ELR (cell line): ENCODE results near the gene CASQ2.

ENCODE experiments used
- DNase-seq: peaks from one replicate; pipeline ENCODE4 v3.0.0-alpha.2; 2015; ENCODE audit warnings: low read depth

CASQ2 gene

DNA sequence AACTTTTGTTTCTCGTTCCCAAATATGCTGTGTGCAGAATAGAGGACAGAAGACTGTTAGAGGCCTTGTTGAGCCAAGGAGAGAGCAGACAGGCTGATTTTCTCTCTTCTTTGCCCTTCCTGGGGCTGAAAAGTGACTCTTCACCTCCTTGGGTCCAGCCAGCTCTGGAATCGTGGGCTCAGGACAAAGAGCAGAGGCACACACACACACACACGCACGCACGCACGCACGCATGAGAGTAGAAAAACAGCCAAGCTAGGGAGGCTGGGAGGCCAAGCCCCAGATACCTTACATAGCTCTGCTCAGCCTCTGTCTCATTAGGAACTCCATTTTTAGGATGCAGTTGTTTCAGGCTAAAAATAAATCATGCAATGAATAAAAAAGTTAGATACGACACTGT is at the start of gene CASQ2:
TSS of gene CASQ2 (minus strand) at position 166 of the 400 bp plus-strand sequence. CDS start 173 bp downstream, outside the sequence.
- no peak for DNase-seq

DNA sequence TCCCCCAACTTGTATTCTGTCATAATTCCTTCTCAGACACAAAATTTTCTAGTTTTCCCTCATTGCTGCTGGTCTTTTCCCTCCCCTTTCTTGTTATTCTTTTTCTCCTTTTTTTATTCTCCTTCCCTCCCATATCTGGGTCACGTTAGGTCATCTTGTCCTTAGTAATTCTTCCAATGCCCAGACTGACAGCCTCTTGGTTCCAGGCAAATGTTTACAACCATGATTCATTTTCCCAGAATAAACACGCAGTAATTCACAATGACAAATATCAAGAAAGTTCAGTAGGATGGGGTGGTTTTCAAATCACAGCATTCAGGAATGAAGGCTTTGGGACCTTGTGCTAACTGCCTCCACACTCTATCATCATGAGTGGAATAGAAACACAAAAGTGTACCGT is 47.2 kb upstream of the CASQ2 start:
- no peak for DNase-seq

DNA sequence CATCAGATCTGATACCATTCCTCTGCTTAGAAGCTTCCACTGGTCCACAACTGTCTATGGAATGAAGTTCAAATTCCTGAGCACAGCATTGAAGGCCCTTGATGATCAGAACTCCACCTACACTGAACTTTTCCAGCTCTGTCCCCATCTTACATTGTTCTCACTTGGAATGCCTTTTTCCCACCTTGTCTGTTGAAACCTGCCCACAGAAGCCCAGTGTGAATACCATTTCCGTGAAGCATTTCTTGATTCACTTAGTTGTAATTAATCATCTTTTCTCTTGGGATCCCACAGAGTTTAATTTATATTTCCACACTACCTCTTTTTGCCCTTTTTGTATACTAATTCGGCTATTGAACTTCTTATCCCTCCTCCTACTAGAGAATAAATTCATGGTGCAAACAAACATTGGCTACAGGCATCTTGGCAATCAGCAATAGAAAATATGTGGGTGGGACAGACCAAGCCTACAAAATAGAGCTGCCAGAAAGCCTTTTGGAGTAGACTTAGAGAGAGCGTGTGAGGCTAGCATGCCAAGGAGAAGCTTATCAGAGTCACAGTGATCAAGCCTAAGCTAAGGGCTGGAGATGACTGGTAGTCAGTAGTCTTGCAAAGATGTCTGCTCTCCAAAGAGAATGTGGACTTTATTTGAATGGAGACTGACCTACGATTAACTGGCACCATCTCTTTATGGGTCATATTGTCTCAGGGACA is 46.3 kb upstream of the CASQ2 start:
- DNase-seq, result no peak

DNA sequence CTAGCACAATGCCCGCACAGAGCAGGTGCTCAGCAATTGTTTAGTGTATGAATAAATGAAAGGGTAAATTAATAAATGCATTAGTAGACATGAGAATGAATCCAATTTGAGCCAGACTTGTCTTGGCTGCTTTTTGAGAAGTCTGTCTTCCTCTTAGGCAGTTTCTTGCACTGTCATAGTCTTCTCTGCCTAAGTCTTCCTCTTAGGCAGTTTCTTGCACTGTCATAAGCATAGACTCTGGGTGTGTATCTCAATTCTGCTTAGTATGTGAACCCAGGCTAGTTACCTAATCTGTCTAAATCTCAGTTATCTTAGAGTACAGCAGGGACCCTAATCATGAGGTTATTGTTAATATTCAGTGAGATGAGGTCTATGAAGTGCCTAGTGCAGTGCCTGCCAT is 45.2 kb upstream of the CASQ2 start:
- DNase-seq, result no peak

DNA sequence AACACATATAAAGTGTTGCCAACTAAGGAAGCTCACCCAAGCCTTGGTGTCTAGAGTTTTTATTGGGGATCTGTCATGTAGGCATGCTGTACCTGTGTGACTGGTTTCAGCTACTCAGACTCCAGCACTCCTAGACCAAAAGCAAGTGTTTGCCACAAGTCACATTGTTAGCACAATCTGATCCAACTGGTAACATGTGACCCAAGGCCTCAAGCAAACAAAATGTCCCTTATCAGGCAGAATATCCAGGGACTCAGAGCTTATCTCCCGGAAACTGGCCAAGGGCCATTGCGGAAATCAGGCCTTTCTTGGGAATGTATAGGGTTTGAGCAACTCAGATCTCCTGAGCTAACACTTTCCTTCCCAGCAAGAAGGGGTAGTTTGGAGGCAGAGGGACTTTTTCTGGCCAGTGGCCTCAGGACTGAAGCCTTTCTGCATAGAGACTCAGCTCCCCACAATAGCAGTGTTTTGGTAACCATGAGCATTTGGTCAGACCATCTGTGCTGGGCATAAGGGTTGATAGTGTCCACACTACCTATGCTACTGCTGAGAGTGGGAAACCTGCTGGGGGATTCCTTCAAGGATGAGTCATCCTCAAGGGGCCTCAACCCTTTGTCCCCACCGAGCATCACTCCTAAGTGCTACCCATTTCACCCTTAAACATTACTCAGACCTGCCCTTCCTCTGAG is 42.8 kb upstream of the CASQ2 start:
- no peak for DNase-seq

DNA sequence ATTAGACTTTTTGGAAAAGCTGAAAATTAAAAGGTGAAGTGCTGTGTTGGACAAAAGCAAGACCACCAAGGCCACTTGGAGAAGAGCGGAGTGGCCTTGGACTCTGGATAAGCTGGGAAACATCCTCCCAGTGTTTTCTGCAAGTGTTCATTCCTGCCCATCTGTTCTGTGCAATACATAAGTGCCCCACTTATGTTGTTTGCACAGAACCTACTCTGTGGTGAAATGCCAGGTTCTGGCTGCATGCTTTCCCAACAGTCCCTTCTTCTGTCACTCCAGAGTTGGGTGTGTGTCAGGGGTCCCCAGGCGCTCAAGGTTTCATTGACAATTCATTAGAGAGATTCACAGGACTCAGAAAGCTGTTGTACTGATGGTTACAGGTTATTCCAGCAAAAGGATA is 42.1 kb upstream of the CASQ2 start:
- DNase-seq, result no peak

DNA sequence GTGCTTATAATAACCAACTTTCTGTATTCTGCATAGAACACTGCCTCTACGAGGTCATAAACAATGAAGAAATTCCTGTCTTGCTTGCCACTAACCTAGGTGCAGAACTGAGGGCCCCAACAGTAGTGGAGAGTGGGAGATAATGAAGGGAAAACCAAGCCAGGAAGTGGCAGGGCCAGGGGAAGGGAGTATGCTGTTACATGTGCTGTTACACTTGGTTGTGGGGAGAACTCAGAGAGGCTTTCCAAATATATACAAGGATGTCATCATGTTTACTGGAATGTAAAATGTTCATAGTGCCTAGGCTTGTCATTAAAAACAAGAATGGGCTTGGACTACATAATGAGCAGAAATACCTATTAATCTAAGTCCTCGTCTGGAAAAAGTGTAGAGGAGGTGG is 41.3 kb upstream of the CASQ2 start:
- no peak for DNase-seq

DNA sequence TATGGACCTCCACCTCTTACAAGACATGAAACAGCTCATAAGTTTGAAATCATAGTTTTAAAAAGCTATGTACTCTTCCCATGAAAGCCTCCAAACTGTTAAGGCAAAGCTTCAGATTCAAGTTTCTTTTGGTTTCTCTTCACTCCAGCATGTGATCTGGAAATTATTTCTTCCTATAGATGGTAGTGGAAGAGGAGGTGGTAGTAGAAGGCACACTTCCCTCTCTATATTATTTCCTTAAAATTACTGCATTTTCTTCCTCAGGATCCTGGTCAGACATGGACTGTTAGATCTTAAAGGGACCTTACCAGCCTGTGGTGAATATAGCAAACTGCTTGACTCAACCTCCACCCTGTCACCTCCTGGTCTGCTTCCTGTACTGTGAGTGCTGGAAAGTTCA is 40.6 kb upstream of the CASQ2 start:
- no peak for DNase-seq

DNA sequence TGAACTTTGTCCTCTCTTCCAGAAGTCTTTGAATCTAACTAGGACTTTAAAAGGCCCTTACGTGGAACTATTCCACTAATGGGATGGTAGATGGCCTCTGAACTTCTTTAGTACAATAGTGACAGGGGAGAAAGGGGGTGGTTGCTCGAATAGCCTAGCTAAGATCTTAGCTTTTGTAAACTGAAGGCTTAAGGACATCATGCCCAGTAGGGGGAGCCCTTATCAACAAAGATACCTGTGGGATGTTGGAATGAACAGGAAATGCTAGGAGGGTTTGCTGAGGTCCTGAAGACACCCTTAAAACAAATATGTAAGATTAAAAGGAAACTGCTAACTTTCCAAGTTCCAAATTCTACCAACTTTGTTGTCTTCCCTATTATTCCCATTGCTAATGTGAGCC is 39.2 kb upstream of the CASQ2 start:
- DNase-seq, result peak; percentile 82

DNA sequence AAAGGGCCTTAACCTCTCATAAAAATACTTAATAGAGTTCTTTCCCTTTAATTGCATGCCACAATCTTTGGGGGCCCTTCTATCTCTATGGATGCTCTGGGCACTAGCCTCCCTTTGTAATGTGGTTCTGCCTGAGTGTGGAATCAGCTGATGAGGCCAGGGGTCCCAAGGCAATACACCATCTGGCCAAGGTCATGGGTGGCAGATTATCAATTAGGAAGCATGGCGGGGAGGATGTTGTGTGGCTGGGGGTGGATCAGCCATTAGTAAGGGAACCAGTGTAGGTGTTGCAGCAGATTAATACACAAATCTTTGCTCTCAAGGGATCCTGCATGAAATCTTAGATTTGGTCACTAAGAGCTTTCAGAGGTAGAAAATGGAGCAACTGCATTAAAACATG is 37.1 kb upstream of the CASQ2 start:
- DNase-seq, result no peak

DNA sequence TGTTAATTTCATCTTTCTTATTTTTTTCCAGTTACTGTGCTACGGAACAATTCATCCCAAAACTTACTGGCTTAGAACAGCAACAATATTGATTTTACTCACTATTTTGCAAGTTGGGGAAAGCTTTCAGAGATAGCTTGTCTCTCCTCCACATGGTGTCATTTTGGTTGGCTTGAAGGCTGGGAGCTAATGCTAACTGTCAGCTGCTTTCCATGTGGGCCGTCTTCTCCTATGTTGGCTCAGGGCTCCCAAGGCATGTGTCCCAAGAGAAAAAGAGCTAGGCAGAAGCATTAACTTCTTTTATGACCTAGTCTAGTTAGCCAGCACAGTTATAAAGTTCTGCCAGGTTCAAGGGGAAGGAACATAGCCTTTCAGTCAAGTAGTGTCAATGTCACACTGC is 33.9 kb upstream of the CASQ2 start:
- no peak for DNase-seq

DNA sequence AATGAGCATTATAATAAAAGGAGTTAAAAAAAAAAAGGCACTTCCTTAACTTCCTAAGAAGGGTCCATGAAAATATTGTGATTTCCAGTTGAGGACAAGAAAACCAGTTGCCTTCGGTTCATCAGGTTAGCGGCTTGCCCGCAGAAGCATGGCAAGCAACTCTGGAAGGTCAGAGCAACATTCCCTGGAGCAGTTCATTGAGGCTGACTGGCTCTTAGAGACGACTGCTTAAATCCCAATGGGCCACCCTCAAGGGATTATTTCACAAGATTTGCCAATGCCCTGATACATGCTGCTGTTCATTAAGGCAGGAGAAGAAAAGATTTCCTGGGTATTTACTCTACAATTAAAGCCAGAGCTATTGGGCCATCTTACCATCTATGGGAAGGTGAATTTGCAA is 29.0 kb upstream of the CASQ2 start:
- no peak for DNase-seq

DNA sequence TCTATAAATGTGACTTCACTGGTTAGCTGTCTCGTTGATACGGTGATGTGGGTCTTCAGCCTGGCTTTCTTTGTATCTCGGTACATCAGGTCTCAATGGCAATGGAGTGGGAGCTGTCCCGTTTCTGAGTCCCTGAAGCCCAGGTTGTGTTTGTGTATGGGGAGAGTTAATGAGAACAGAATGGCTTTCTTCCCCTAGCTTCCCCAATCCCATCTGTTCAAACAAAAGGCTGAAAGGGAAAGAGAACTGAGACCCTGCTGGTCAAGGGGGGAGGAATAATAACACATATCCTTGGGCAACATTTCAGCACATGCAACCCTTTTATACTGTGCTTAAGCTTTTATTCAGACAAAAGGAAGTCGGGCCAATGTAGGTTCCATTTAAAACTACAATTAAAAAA is 28.4 kb upstream of the CASQ2 start:
- no peak for DNase-seq

DNA sequence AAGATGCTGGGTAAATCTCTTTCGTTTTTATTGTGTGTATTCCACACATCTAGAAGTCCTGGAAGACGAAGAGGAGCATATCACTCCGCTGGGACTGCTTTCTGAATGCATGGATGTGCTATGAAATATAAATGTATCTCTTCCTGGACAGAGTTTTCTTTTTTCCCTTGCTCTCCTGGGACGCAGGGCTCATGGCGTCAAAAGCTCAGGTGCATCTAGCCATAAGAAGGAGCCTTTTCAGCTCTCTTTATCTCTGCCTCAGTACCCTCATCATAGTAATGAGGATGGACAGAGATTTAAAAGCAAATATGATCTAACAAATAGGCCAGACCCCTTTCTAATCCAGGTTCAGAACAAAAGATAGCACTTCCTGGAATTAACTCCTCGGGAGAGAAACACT is 27.5 kb upstream of the CASQ2 start:
- DNase-seq, result no peak

DNA sequence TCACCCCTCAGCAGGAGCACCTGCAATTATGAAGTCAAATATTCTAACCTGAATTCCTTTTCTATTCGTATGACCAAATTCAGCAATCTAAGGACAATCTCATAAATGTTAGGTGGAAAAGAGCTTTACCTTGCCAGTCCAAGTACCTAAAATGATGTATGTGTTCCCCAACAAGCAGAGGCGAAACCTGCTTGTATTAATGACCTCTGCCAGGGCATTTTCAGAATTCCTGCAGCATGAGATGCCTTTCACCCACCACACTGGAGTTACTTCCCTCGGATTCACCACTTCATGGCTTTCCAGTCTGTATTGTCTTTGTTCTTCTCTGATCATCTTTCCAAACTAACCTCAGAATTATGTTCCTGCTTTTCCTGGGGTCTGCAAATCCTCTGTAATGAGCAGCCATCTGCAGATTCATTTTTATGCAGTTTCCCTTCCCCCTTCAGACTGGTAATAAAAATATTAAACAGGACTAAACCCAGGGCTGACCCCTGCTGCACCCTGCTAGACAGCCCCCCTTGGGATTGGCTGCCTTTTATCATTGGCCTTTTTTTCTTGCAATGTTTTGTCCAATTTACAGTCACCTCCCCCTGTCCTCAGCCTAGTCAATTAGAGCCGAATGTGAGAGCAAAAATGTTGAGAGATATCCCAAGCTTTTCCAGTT is 26.6 kb upstream of the CASQ2 start:
- DNase-seq, result no peak

DNA sequence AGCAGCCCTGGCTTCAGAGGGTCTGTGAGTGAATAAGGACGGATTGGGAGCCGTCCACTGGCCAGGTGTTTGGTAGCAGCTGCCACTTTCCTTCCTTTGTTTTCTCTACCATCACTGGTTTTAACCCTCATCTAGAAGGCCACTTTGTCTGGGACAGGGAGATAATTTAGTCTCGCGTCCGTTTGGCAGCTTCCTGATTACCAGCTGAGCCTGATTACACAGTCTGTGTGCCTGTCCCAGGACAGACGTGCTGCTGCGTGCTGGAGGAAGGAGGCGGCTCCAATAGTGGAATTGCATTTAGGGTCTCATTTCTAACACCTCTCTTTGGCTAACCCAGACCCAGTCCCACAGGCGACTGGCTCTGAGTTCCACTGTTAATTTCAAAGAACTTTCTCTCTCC is 24.6 kb upstream of the CASQ2 start:
- DNase-seq, result no peak

DNA sequence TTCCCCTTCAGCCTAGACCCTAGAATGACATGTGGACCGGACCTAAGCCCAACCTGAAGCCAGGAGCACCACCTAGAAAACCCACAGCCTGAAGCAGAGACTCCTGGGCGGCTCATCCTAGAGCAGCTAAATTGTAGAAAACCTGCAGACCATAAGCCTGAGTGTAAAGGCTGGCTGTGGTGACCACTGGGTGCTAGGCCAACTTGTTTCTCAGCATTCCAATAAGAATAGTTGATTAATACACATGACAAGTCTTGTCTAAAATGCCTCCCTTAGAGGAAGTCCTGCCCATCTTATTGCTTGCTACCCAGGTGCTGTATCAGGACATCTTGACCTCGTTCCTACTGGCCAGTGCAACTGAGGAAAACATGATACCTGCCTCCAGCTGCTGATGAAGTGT is 23.3 kb upstream of the CASQ2 start:
- DNase-seq, result no peak

DNA sequence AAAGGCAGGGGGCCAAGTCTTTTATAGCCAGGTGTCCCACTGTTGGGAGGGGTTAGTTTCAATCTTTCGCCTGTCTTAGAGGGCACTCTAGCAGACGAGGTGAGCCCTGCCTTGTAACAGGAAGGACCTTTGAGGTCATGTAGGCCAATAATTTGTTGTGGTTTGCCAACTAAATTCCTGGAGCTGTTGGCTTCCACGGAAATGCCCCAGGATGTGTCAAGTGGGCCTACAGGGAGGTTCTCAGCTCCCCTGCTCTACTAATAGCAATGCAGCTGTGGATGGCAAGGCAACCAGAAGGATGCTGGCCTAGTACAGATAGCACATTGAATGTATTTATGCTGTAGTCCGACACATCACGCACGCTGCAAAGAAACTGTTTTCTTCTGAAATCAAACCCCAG is 22.3 kb upstream of the CASQ2 start:
- DNase-seq, result no peak

DNA sequence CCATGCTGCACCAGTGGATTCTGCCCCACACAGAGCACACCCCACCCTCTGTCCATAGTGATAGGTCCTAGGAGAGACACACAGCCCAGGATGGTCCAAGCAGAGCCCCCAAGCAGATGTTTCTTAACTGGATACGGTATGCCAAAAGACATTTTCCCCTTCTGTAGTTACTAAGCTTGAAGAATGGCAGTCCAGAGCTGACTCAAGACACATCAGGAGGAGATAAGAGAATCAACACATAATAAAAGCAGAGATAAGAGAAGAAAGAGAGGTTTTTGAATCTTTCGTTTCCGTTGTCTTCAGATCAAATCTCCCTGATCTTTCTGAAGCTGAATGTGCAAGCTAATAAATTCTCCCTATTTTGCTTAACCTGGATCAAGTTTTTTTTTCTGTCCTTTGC is 21.8 kb upstream of the CASQ2 start:
- no peak for DNase-seq

DNA sequence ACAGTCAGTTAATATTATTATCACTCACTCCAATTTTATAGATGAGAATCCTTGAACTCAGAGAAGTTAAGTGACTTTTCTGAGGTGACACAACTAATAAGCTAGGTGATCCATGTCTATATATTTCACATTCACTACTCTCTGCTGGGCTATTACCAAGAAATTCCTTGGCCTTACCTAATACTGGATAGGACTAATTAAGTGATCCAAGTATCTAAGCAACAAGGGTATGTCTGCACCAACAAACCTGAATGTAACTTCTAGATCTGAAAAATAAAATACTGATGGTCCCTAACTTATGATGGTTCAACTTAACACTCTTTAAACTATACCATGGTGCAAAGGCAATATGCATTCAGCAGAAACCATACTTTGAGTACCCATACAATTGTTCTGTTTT is 14.8 kb upstream of the CASQ2 start:
- DNase-seq, result no peak

DNA sequence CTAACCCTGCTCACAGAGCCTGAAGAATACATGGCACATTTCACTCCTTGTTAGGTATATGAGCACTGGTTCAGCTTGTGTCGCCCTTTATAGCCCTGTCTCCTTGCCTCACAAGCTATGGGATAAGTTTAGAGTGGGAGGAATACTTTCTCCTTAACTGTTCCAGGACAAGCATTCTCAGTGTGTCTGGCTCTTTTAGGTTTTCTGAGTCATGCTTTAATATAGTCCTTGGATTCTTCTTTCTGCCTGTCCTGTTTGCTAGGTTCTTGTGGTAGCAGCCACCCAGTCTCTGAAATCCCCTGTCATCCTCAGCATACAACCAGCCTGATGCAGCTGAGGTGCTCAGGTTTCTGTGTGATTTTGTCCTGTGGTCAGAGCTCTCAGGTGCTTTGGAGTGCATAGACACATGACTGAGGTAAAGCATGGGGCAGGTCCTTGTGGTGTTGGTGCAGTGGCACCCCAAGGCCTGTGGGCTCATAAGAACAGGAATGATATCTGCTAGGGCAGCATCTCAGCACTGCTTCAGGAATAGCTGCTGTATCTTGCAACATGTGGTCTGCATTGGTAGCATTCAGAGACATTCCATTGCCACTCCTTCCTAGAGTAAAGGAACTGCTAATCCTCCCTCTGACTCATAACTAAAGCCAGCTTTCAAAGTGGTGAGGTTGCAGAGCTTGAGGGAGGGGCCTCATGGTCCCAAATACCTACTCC is 14.2 kb upstream of the CASQ2 start:
- peak; percentile 81 for DNase-seq

DNA sequence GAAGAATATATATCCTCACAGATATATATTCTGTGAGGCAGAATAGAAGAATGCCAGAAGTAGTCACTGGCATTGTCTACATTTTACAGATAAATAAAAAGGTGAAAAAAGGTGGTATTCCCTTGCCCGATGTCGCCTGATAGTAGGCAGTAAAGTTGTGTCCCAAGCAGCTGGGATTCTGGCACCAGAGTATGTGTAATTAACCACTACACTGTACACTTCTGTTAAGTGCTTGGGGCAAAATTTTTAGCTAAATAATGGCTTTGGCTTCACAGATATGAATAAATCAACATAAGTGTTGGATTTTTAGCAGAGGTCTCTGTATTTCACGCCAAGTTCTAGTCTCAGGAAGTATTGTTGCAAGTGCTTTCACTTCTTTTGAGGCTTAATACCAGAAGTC is 13.3 kb upstream of the CASQ2 start:
- no peak for DNase-seq

DNA sequence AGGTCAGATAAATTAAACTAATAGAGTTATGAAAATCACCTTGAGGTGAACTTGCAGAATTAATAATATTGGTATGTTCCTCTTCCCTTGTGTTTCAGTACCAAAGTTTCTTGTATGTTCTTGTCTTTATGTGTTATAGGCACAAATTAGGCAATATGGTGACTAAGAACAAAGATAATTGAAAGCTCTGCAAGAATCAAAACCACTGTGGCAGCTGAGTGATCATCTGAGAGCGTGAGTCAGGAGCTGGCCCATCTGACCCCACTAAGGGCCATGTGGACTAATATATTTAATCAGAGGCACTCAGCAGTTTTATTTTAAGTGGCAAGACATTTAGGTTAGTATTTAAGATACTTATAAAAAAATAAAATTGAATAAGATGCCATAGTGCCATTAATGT is 12.8 kb upstream of the CASQ2 start:
- DNase-seq, result peak; percentile 59
